ENCODE results near the gene LETM1. TPM values are rescaled to one million over a fixed set of nuclear protein-coding genes. Genes with fewer than 3 reads are reported as not detected.

Gene LETM1
- total and polyA plus RNA-seq, 2 of the 13 experiments (the other 11 are each of a cell fraction or from before 2014, with no cell fraction given): 9.7 to 41.6 TPM

DNA sequence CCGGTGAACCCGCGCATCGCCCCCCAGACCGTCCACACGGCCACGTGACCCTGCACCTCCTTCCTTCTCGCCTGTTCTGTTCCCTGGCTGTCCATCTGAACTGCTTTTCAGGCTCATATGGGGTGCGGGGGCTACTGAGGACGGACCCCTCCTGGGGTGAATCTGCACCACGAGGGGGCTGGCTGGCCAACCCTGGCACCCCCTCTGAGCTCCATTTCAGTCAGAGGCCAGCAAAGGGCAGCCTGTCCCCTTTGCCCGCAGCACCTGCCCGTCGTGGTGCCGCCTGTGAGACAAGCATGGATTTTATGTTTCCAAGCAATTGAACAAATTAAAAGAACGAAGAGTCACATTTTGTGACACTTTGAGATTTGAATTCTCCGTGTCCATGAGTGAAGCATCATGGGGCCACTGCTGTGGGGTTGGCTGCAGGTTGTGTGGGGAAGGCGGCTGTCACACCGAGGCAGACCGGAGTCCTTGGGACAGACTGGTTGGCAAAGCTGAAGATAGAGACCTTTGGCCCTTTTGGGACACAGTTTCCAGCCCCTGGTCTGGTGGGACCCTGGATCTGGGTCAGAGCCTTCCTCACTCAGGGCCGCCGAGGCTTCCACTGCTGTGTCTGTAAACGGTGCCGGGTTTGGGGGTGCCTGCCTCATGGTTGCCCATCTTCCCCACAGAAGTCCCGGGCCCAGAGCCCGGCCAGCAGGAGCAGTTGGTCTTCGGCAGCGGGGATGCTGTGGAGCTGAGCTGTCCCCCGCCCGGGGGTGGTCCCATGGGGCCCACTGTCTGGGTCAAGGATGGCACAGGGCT, 57.2 kb downstream of the LETM1 start (continued):
- TF ChIP-seq, protein P1, sequence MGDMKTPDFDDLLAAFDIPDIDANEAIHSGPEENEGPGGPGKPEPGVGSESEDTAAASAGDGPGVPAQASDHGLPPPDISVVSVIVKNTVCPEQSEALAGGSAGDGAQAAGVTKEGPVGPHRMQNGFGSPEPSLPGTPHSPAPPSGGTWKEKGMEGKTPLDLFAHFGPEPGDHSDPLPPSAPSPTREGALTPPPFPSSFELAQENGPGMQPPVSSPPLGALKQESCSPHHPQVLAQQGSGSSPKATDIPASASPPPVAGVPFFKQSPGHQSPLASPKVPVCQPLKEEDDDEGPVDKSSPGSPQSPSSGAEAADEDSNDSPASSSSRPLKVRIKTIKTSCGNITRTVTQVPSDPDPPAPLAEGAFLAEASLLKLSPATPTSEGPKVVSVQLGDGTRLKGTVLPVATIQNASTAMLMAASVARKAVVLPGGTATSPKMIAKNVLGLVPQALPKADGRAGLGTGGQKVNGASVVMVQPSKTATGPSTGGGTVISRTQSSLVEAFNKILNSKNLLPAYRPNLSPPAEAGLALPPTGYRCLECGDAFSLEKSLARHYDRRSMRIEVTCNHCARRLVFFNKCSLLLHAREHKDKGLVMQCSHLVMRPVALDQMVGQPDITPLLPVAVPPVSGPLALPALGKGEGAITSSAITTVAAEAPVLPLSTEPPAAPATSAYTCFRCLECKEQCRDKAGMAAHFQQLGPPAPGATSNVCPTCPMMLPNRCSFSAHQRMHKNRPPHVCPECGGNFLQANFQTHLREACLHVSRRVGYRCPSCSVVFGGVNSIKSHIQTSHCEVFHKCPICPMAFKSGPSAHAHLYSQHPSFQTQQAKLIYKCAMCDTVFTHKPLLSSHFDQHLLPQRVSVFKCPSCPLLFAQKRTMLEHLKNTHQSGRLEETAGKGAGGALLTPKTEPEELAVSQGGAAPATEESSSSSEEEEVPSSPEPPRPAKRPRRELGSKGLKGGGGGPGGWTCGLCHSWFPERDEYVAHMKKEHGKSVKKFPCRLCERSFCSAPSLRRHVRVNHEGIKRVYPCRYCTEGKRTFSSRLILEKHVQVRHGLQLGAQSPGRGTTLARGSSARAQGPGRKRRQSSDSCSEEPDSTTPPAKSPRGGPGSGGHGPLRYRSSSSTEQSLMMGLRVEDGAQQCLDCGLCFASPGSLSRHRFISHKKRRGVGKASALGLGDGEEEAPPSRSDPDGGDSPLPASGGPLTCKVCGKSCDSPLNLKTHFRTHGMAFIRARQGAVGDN (CRISPR knock-in tag; IDR thresholded peaks at IDR 0.05): peak; percentile 23; the same call in 1 of the 2 replicates
- no peak for TF ChIP-seq ZNF234 (CRISPR knock-in tag; conservative IDR thresholded peaks at IDR 0.05)
- TF ChIP-seq HNRNPL (IDR thresholded peaks at IDR 0.05; ENCODE audit: low read depth, low read length): peak; percentile 46; the same call in 1 of the 2 replicates
- no peak for TF ChIP-seq SETDB1 (CRISPR knock-in tag; IDR thresholded peaks at IDR 0.05; ENCODE audit: borderline replicate concordance)
- no peak for TF ChIP-seq ARNT2 (CRISPR knock-in tag; IDR thresholded peaks at IDR 0.05; ENCODE audit: low read depth)

DNA sequence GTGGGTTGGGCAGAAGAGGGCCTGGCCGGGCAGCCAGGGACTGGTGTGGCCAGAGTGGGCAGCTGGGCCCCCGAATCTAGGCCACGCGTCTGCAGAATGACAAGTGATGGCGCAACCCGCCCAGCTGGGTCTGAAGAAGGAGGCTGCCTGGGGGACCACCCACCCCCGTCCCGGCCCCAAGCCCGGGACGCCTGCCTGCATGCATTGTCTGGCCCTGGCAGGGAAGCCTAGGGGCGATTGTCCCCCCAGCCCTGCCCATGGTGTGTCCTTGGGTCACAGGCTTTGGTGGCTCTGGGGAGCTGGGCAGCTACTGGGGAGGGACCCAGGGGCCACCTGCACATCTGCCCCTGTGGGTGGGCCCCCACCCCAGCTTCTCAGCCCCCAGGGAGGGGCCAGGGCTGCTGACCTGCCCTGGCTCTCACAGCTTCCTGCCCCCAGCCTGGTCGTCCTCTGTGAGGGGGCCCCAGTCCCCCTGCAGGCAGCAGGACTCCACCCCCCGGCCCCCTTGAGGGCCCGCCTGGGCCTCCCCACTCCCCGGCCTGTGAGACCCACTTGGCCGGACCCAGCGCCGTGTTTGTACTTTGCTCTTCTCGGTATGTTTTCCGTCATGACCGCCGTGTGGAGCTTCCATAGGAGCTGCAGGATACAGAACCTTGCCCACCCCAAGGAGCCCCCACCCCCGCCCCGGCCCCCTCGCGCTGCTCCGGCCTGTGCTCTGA, 57.9 kb downstream of the LETM1 start:
- BruUV-seq (replicated peaks): no TSS peak
- 26% methylated on average over 4 of the region's 27 CpGs for WGBS (ENCODE audit: low lambda C conversion rate)
- H3K36me3 ChIP-seq (replicated peaks in 1 of 2; ENCODE audit: control insufficient read depth in 1 of 2, insufficient read depth in 2 of 2, low read length in 2 of 2): peaks cover 20 to 33% of the 10 kb centered on the region in 2 experiments; a peak in 4 of 5 replicates
- CTCF ChIA-PET (ENCODE audit: low intra/inter-chr PET ratio, low total read pairs): no interaction called here
- peak overlapping the region; percentile 94 for H3K4me2 ChIP-seq (ENCODE audit: low read depth, low read length)
- no peaks in the 10 kb centered on the region for H3K9me3 ChIP-seq (ENCODE audit: low read length)
- H3K4me3 ChIP-seq (replicated peaks in 1 of 3; ENCODE audit: insufficient read depth in 1 of 3, low read depth in 2 of 3, low read length in 3 of 3): peak overlapping the region; percentile 18 to 95 (median 19)
- in situ Hi-C loops (cut with HindIII; ENCODE audit: extremely low pct_ligation_motif_present, low pct_unique_long_range_greater_than_20kb) (no loop called here), intact Hi-C loops (cut with micrococcal nuclease; ENCODE audit: unreplicated experiment) (loop anchor here (2.0 to 5.0 kb wide), 2 partner anchors 13 to 51 kb away; no protein-coding TSS in a partner anchor)
- peaks cover 25% of the 10 kb centered on the region for H4K20me1 ChIP-seq (ENCODE audit: insufficient read depth, low read length)
- H3K79me2 ChIP-seq (ENCODE audit: insufficient read depth, low read length): peaks cover 61% of the 10 kb centered on the region
- peak; percentile 60 for DNase-seq (ENCODE audit: low spot score)
- H2AFZ ChIP-seq (ENCODE audit: low read length): no peak overlapping the region
- H3K27ac ChIP-seq (ENCODE audit: extremely low read length, insufficient read depth, low read length): peak overlapping the region; percentile 92
- FAIRE-seq: no peak
- peak; percentile 9 for ATAC-seq
- H3K9ac ChIP-seq (ENCODE audit: insufficient read depth, low read depth, low read length): peak overlapping the region; percentile 94
- peaks cover 73% of the 10 kb centered on the region for H3K4me1 ChIP-seq (ENCODE audit: insufficient read depth, low read length)
- H3K27me3 ChIP-seq (ENCODE audit: control insufficient read depth in 1 of 2, insufficient read depth in 2 of 2, low read length in 2 of 2): no peaks in the 10 kb centered on the region; a peak in 1 of 5 replicates
- POLR2A ChIA-PET: interaction anchor here (1.5 to 28.6 kb wide), 5 partner anchors 9 to 50 kb away, joined by 8 to 1258 read pairs (median 48); no protein-coding TSS in a partner anchor
- TF ChIP-seq THAP11 (CRISPR knock-in tag; IDR thresholded peaks at IDR 0.05) (no peak; the same call in 1 of the 2 replicates), ZNF788 (CRISPR knock-in tag; IDR thresholded peaks at IDR 0.05; ENCODE audit: borderline replicate concordance) (peak; percentile 74; the same call in 1 of the 2 replicates), TEAD3 (CRISPR knock-in tag; optimal IDR thresholded peaks at IDR 0.05; ENCODE audit: borderline replicate concordance) (no peak), PHF8 (CRISPR knock-in tag; IDR thresholded peaks at IDR 0.05) (0 out of 2 replicates have a peak, but pooled peaks have one; percentile 2), ZFP82 (CRISPR knock-in tag; IDR thresholded peaks at IDR 0.05; ENCODE audit: borderline replicate concordance) (no peak), MED8 (CRISPR knock-in tag; IDR thresholded peaks at IDR 0.05; ENCODE audit: insufficient replicate concordance) (no peak)
- TF ChIP-seq, protein P2, sequence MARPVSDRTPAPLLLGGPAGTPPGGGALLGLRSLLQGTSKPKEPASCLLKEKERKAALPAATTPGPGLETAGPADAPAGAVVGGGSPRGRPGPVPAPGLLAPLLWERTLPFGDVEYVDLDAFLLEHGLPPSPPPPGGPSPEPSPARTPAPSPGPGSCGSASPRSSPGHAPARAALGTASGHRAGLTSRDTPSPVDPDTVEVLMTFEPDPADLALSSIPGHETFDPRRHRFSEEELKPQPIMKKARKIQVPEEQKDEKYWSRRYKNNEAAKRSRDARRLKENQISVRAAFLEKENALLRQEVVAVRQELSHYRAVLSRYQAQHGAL (CRISPR knock-in tag; IDR thresholded peaks at IDR 0.05; ENCODE audit: not compliant biosample characterization): no peak
- TF ChIP-seq, protein P3, sequence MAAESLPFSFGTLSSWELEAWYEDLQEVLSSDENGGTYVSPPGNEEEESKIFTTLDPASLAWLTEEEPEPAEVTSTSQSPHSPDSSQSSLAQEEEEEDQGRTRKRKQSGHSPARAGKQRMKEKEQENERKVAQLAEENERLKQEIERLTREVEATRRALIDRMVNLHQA (CRISPR knock-in tag; IDR thresholded peaks at IDR 0.05): no peak
- TF ChIP-seq, protein P4, sequence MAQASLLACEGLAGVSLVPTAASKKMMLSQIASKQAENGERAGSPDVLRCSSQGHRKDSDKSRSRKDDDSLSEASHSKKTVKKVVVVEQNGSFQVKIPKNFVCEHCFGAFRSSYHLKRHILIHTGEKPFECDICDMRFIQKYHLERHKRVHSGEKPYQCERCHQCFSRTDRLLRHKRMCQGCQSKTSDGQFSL (CRISPR knock-in tag; IDR thresholded peaks at IDR 0.05): 0 out of 2 replicates have a peak, but pooled peaks have one; percentile 27
